GM12801 (cell line): ENCODE measurements around the gene ATXN7L3.

Experiments
- CTCF ChIP-seq: IDR thresholded peaks from one replicate; pipeline ENCODE4 v1.5.1; 2011; ENCODE audit warnings: control low read depth; ENCODE audit not compliant: insufficient read length; ENCODE audit errors: extremely low read depth

The ATXN7L3 gene

GRCh38 chr17:44232061-44232460 is 32.4 kb upstream of the ATXN7L3 start:
- no peak for TF ChIP-seq CTCF

GRCh38 chr17:44230140-44230539 is 30.5 kb upstream of the ATXN7L3 start:
- no peak for TF ChIP-seq CTCF

- no peak for TF ChIP-seq CTCF
These were observed 29.4 kb upstream of the ATXN7L3 start for GRCh38 chr17:44229090-44229489.

GRCh38 chr17:44223541-44224071 is 23.9 kb upstream of the ATXN7L3 start:
- no peak for TF ChIP-seq CTCF

GRCh38 chr17:44222112-44222869 is 22.6 kb upstream of the ATXN7L3 start:
- no peak for TF ChIP-seq CTCF

- no peak for TF ChIP-seq CTCF
These were observed 22.1 kb upstream of the ATXN7L3 start for GRCh38 chr17:44221862-44222111.

- no peak for TF ChIP-seq CTCF
These were observed 21.6 kb upstream of the ATXN7L3 start for GRCh38 chr17:44221084-44221861.
